Natural killer cell (primary cell): ENCODE measurements around the gene ZNF281. TPM values are rescaled to one million over a fixed set of nuclear protein-coding genes. Genes with fewer than 3 reads are reported as not detected.

ENCODE experiments used
- ATAC-seq, 3 donors: fragments of 150-1000 bp in 2 of 3; fragments of 200-7000 bp in 1 of 3; cut with Tn5 transposase; 1 replicate in 1 of 3; 2 replicates in 2 of 3; pipeline ENCODE4 v1.10.0; 2021; ENCODE audit warnings: mild to moderate bottlenecking in 2 of 3, moderate library complexity in 2 of 3
- DNase-seq, 2 donors: peaks; one replicate each; pipeline versions ENCODE4 v3.0.0 to v3.0.0-alpha.2; 2013 to 2021; ENCODE audit warnings: mixed read lengths in 1 of 2
- H3K27ac ChIP-seq: one replicate; pipeline ENCODE4 v1.5.1; 2013; ENCODE audit warnings: mild to moderate bottlenecking, low read length
- H3K27me3 ChIP-seq: one replicate; pipeline ENCODE4 v1.6.1; 2013; ENCODE audit warnings: low read length; ENCODE audit not compliant: control insufficient read depth, insufficient read depth
- H3K36me3 ChIP-seq: one replicate; pipeline ENCODE4 v1.6.1; 2013; ENCODE audit warnings: low read length; ENCODE audit not compliant: control insufficient read depth, insufficient read depth
- H3K4me1 ChIP-seq: one replicate; pipeline ENCODE4 v1.6.1; 2013; ENCODE audit warnings: low read length; ENCODE audit not compliant: control insufficient read depth, insufficient read depth
- H3K4me3 ChIP-seq: one replicate; pipeline ENCODE4 v1.5.1; 2013; ENCODE audit warnings: low read length
- H3K9me3 ChIP-seq: one replicate; pipeline ENCODE4 v1.6.1; 2013; ENCODE audit warnings: low read length; ENCODE audit not compliant: control insufficient read depth, insufficient read depth
- H3K27ac Mint-ChIP-seq, 2 donors: one replicate each; pipeline ENCODE4 v1.8.0; 2022; ENCODE audit warnings: mild to moderate bottlenecking in 2 of 2, mixed read lengths in 2 of 2, moderate library complexity in 1 of 2
- H3K27me3 Mint-ChIP-seq, 2 donors: one replicate each; pipeline ENCODE4 v1.8.0; 2022; ENCODE audit warnings: low read depth in 2 of 2, mixed read lengths in 2 of 2
- H3K36me3 Mint-ChIP-seq: one replicate; pipeline ENCODE4 v1.8.0; 2022; ENCODE audit warnings: mixed read lengths
- H3K4me1 Mint-ChIP-seq, 2 donors: one replicate each; pipeline ENCODE4 v1.8.0; 2022; ENCODE audit warnings: mixed read lengths in 2 of 2
- H3K4me3 Mint-ChIP-seq: one replicate; pipeline ENCODE4 v1.8.0; 2022; ENCODE audit warnings: mild to moderate bottlenecking, moderate library complexity, mixed read lengths
- H3K9me3 Mint-ChIP-seq, 2 donors: one replicate each; pipeline ENCODE4 v1.8.0; 2022; ENCODE audit warnings: mixed read lengths in 2 of 2
- CTCF ChIP-seq: fragments of 200-600 bp; IDR thresholded peaks from one replicate; pipeline ENCODE4 v1.8.0; 2022; ENCODE audit warnings: antibody characterized with exemption
- WGBS: methylation state at CpG from one replicate; pipeline ENCODE4 v1.1.7; 2013; ENCODE audit warnings: missing lambda C conversion rate; ENCODE audit not compliant: insufficient coverage; 5-methylcytosine and 5-hydroxymethylcytosine counted together
- intact Hi-C: fragments of 100-400 bp; cut with micrococcal nuclease; formaldehyde crosslinking; loops from one replicate; pipeline ENCODE4 v1.14.2; 2022
- total RNA-seq, 4 donors: library from RNA; stranded (reverse); fragments of 120-200 nt in 1 of 4; gene quantifications; one replicate each; pipeline versions ENCODE4 v1.2.3 to v1.2.4, GENCODE V29; 2013 to 2022

ZNF281 gene
- total RNA-seq, 3 donors from 2014 or later (not counting 1 experiment from before 2014, with no cell fraction given): 25.6 to 35.4 (median 33.8) TPM

- TF ChIP-seq CTCF: no peak
- Mint-ChIP-seq H3K27me3 (peaks cover 0 to 3% of the 10 kb centered on the region in 2 donors), H3K9me3 (no peaks in the 10 kb centered on the region), H3K27ac (no peak overlapping the region), H3K4me1 (no peaks in the 10 kb centered on the region), H3K36me3 (no peaks in the 10 kb centered on the region), H3K4me3 (no peak overlapping the region)
- H3K4me1 ChIP-seq: no peaks in the 10 kb centered on the region
- 71% methylated on average over 6 of the region's 6 CpGs for WGBS
- no peak overlapping the region for H3K27ac ChIP-seq
- no peak for ATAC-seq
- intact Hi-C loops: no loop called here
- H3K9me3 ChIP-seq: no peaks in the 10 kb centered on the region
- no peak overlapping the region for H3K4me3 ChIP-seq
- no peaks in the 10 kb centered on the region for H3K36me3 ChIP-seq
- no peaks in the 10 kb centered on the region for H3K27me3 ChIP-seq
- DNase-seq: no peak
Observed at GRCh38 chr1:200448034-200448762, 38.4 kb upstream of the ZNF281 start.

GRCh38 chr1:200445213-200445612 is 35.4 kb upstream of the ZNF281 start:
- H3K4me1 ChIP-seq: no peaks in the 10 kb centered on the region
- no peaks in the 10 kb centered on the region for H3K4me1 Mint-ChIP-seq
- WGBS: no CpG with 5 or more reads among the region's 1 CpG
- H3K9me3 ChIP-seq: no peaks in the 10 kb centered on the region
- no peaks in the 10 kb centered on the region for H3K27me3 Mint-ChIP-seq
- ATAC-seq: no peak
- no peak overlapping the region for H3K4me3 Mint-ChIP-seq
- H3K4me3 ChIP-seq: no peak overlapping the region
- H3K27ac Mint-ChIP-seq: no peak overlapping the region
- no peaks in the 10 kb centered on the region for H3K27me3 ChIP-seq
- intact Hi-C loops: no loop called here
- no peak for DNase-seq
- H3K27ac ChIP-seq: no peak overlapping the region
- no peaks in the 10 kb centered on the region for H3K36me3 Mint-ChIP-seq
- no peaks in the 10 kb centered on the region for H3K36me3 ChIP-seq
- no peak for TF ChIP-seq CTCF
- no peaks in the 10 kb centered on the region for H3K9me3 Mint-ChIP-seq

GRCh38 chr1:200444478-200444877 is 34.6 kb upstream of the ZNF281 start:
- ATAC-seq (no peak), DNase-seq (no peak)
- Mint-ChIP-seq H3K4me1 (no peaks in the 10 kb centered on the region), H3K36me3 (no peaks in the 10 kb centered on the region), H3K27me3 (no peaks in the 10 kb centered on the region), H3K9me3 (no peaks in the 10 kb centered on the region), H3K4me3 (no peak overlapping the region), H3K27ac (no peak overlapping the region)
- H3K4me1 ChIP-seq: no peaks in the 10 kb centered on the region
- H3K4me3 ChIP-seq: no peak overlapping the region
- intact Hi-C loops: no loop called here
- no peak for TF ChIP-seq CTCF
- no peaks in the 10 kb centered on the region for H3K9me3 ChIP-seq
- H3K27me3 ChIP-seq: no peaks in the 10 kb centered on the region
- no peaks in the 10 kb centered on the region for H3K36me3 ChIP-seq
- H3K27ac ChIP-seq: no peak overlapping the region
- WGBS: 96% methylated on average over 4 of the region's 4 CpGs

GRCh38 chr1:200443860-200444259 is 34.0 kb upstream of the ZNF281 start:
- DNase-seq (no peak), ATAC-seq (no peak)
- H3K4me1 Mint-ChIP-seq: no peaks in the 10 kb centered on the region
- 78% methylated on average over 1 of the region's 2 CpGs for WGBS
- no peaks in the 10 kb centered on the region for H3K9me3 ChIP-seq
- no peak for TF ChIP-seq CTCF
- intact Hi-C loops: no loop called here
- no peaks in the 10 kb centered on the region for H3K36me3 ChIP-seq
- no peak overlapping the region for H3K4me3 ChIP-seq
- H3K27me3 ChIP-seq: no peaks in the 10 kb centered on the region
- H3K27ac Mint-ChIP-seq: no peak overlapping the region
- H3K27me3 Mint-ChIP-seq: no peaks in the 10 kb centered on the region
- H3K9me3 Mint-ChIP-seq: no peaks in the 10 kb centered on the region
- H3K27ac ChIP-seq: no peak overlapping the region
- no peaks in the 10 kb centered on the region for H3K4me1 ChIP-seq
- no peaks in the 10 kb centered on the region for H3K36me3 Mint-ChIP-seq
- no peak overlapping the region for H3K4me3 Mint-ChIP-seq
